ENCODE data around the gene CD300LD.
A peak's percentile ranks its signal among the peaks of the same experiment; 100 is the strongest.
"Not testable (repeated sequence)": the region's sequence is repeated elsewhere in the genome, so short reads cannot be mapped to it uniquely, and the experiment has no call there.

The CD300LD gene

GRCh38 chr17:74579900-74580299 lies 12.2 kb downstream of the CD300LD start:
- no peak for TF ChIP-seq JUND (IDR thresholded peaks at IDR 0.05; ENCODE audit: low read depth)
- no peak for DNase-seq (ENCODE audit: low read depth in 1 of 2, low spot score in 1 of 2)
- in situ Hi-C loops (cut with HindIII; ENCODE audit: low pct_unique_long_range_greater_than_20kb, low sequenced_read_pairs) = no loop called here

GRCh38 chr17:74578979-74579378 lies 13.1 kb downstream of the CD300LD start:
- no peak for TF ChIP-seq JUND (IDR thresholded peaks at IDR 0.05; ENCODE audit: low read depth)
- in situ Hi-C loops (cut with HindIII; ENCODE audit: low pct_unique_long_range_greater_than_20kb, low sequenced_read_pairs) = no loop called here
- DNase-seq (ENCODE audit: low read depth in 1 of 2, low spot score in 1 of 2) = no peak

GRCh38 chr17:74574489-74575142 lies 17.5 kb downstream of the CD300LD start:
- in situ Hi-C loops (cut with HindIII; ENCODE audit: low pct_unique_long_range_greater_than_20kb, low sequenced_read_pairs) = no loop called here
- peak in 1 of 2 experiments; percentile 57 for DNase-seq (ENCODE audit: low read depth in 1 of 2, low spot score in 1 of 2)
- TF ChIP-seq JUND (IDR thresholded peaks at IDR 0.05; ENCODE audit: low read depth) = no peak

- in situ Hi-C loops (cut with HindIII; ENCODE audit: low pct_unique_long_range_greater_than_20kb, low sequenced_read_pairs); DNase-seq (ENCODE audit: low read depth in 1 of 2, low spot score in 1 of 2): not testable (repeated sequence)
Measured at GRCh38 chr17:74573635-74574034, 18.4 kb downstream of the CD300LD start.

GRCh38 chr17:74573169-74573568 lies 18.9 kb downstream of the CD300LD start:
- TF ChIP-seq JUND (IDR thresholded peaks at IDR 0.05; ENCODE audit: low read depth) = no peak
- DNase-seq (ENCODE audit: low read depth in 1 of 2, low spot score in 1 of 2) = peak in 1 of 2 experiments; percentile 22

GRCh38 chr17:74571621-74572270 lies 20.3 kb downstream of the CD300LD start:
- no peak for DNase-seq (ENCODE audit: low read depth in 1 of 2, low spot score in 1 of 2)
- TF ChIP-seq JUND (IDR thresholded peaks at IDR 0.05; ENCODE audit: low read depth) = no peak
- in situ Hi-C loops (cut with HindIII; ENCODE audit: low pct_unique_long_range_greater_than_20kb, low sequenced_read_pairs) = no loop called here

More at GRCh38 chr17:74573169-74573568, 18.9 kb downstream of the CD300LD start:
- in situ Hi-C loops (cut with HindIII; ENCODE audit: low pct_unique_long_range_greater_than_20kb, low sequenced_read_pairs) = no loop called here

- in situ Hi-C loops (cut with HindIII; ENCODE audit: low pct_unique_long_range_greater_than_20kb, low sequenced_read_pairs) = no loop called here
- DNase-seq (ENCODE audit: low read depth in 1 of 2, low spot score in 1 of 2) = peak in 1 of 2 experiments; percentile 57
- TF ChIP-seq JUND (IDR thresholded peaks at IDR 0.05; ENCODE audit: low read depth) = no peak
Measured at GRCh38 chr17:74569020-74570003, 22.8 kb downstream of the CD300LD start.

- no peak for DNase-seq (ENCODE audit: low read depth in 1 of 2, low spot score in 1 of 2)
- in situ Hi-C loops (cut with HindIII; ENCODE audit: low pct_unique_long_range_greater_than_20kb, low sequenced_read_pairs) = no loop called here
- no peak for TF ChIP-seq JUND (IDR thresholded peaks at IDR 0.05; ENCODE audit: low read depth)
Measured at GRCh38 chr17:74568106-74568873, 23.8 kb downstream of the CD300LD start.

GRCh38 chr17:74567397-74567796 lies 24.7 kb downstream of the CD300LD start, which contains the start of gene CD300H:
CD300H (minus strand) TSS chr17:74567509.
- in situ Hi-C loops (cut with HindIII; ENCODE audit: low pct_unique_long_range_greater_than_20kb, low sequenced_read_pairs) = no loop called here
- no peak for DNase-seq (ENCODE audit: low read depth in 1 of 2, low spot score in 1 of 2)
- no peak for TF ChIP-seq JUND (IDR thresholded peaks at IDR 0.05; ENCODE audit: low read depth)

- in situ Hi-C loops (cut with HindIII; ENCODE audit: low pct_unique_long_range_greater_than_20kb, low sequenced_read_pairs) = no loop called here
- DNase-seq (ENCODE audit: low read depth in 1 of 2, low spot score in 1 of 2) = peak in 1 of 2 experiments; percentile 64
- no peak for TF ChIP-seq JUND (IDR thresholded peaks at IDR 0.05; ENCODE audit: low read depth)
Measured at GRCh38 chr17:74566132-74566753, 25.8 kb downstream of the CD300LD start.

GRCh38 chr17:74565126-74565525 lies 27.0 kb downstream of the CD300LD start:
- no peak for TF ChIP-seq JUND (IDR thresholded peaks at IDR 0.05; ENCODE audit: low read depth)
- DNase-seq (ENCODE audit: low read depth in 1 of 2, low spot score in 1 of 2) = no peak
- in situ Hi-C loops (cut with HindIII; ENCODE audit: low pct_unique_long_range_greater_than_20kb, low sequenced_read_pairs) = no loop called here

Measured in T47D (cell line).